Endothelial cell of hepatic sinusoid (primary cell): ENCODE data around the gene ZCCHC24.

Experiments
- in situ Hi-C: cut with HindIII; loops from 2 replicates; pipeline ENCODE4 v1.10.0; 2017; ENCODE audit warnings: low sequenced_read_pairs

ZCCHC24 gene

DNA sequence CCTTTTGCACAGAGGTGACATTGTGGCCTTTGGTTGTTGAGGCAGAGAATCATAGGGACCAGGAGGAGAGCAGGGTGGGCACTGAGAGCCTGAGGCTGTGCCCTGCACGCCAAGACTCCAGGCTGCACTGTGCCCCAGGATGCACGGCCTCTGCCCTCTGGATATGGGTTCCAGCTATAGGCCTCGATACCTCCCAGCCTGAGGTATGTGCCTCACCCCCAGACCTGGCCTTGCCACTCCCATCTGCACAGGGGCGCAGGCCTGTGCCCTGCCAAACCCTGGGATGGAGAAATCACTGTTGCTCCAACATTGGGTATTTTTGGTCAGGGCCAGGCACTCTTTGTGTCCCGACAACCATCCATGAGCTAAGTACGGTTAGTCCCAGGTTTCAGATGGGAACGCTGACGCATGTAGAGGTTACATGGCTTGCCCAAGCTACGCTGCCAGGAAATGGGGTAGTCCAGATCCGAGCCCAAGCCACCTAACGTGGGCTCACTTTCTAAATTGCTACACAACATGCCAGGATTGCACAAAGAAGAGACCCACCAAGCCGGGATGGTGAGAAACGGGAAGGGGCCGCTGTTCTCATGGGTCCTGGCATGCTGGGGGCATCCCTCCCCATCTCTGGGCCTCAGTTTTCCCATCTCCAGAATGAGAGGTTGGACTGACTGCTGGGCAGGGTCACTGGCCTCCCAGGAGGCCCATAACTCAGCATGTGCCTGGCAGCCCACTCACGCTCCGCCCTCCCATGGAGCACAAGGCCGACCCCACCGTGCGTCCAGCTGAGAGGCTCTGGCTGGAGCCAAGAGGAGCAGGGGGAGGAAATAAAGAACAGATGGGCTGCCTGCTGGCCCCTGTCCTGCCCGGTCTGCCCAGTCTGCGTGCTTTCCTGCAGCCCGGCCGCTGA, 44.2 kb downstream of the ZCCHC24 start:
- in situ Hi-C loops = loop anchor here (5.0 kb wide), 1 partner anchor 56 kb away; no protein-coding TSS in a partner anchor

GRCh38 chr10:79400146-79401004, 45.0 kb downstream of the ZCCHC24 start:
- in situ Hi-C loops = loop anchor here (5.0 kb wide), 1 partner anchor 57 kb away; no protein-coding TSS in a partner anchor

DNA sequence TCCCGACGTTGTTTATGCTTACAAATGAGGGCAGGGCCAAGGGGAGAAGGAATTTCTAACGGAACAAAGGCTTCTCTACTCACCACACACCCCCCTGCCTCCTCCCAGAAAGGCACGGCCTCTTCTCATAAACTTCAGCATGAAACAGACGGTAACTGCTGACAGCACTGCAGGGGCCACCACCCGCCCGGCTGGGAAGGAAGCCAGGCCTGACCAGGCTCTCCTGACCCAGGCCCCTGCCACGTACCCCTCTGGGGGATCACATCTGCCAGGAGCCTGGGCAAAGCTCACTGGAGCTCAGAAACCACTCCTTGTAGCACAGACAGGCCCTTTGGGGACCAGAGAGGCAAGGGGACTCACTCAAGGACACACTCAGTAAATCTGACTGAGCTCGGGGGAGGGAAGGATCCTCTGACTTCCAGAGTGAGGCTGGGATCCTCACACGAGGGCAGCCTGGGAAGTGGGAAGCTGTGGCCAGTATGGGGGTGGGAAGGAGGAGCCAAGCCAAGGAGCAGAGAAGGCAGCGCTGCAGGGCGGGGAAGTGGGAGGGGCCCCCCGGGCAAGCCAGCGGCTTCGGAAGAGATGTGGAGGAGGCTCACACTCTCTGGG, 46.1 kb downstream of the ZCCHC24 start:
- in situ Hi-C loops = no loop called here

DNA sequence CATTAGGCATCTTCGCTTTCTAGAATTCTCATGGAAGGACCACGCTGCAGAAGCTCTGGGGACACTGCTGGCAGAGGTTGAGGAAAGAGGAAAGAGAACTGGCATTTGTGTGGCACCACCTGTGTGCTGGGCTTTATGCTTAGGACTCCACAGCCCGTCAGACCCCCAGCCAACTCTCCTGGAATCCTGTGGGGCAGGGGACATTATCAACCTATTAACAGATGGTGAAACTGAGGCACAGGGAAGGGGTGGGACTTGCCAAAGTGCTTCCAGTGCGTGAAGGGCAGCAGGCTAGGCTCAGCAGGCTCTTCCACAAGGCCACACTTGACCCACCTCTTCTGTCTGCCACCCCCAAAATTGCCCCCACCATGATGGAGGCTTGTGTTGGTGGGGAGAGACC, 46.8 kb downstream of the ZCCHC24 start:
- in situ Hi-C loops = no loop called here

- in situ Hi-C loops = no loop called here
Observed at GRCh38 chr10:79397575-79398303, 47.7 kb downstream of the ZCCHC24 start.

DNA sequence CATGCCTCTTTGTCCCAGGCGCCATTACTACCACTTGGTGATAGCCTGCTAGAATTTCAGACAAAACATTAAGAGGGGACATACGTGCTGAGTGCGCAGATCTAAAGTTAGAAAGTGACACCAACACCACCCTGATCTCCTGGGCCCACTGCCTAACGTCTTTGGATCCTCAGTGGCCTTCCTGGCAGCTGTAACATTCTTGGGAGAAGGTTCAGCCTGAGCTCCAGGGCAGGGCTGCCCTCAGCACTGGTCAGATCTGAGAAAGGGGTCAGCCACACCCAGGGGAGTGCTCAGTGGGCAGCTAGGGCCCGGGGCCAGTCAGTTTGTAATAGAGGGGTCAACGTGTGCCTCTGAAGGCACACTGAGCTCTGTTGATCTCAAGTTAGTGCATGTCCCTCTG, 48.4 kb downstream of the ZCCHC24 start:
- in situ Hi-C loops = no loop called here

DNA sequence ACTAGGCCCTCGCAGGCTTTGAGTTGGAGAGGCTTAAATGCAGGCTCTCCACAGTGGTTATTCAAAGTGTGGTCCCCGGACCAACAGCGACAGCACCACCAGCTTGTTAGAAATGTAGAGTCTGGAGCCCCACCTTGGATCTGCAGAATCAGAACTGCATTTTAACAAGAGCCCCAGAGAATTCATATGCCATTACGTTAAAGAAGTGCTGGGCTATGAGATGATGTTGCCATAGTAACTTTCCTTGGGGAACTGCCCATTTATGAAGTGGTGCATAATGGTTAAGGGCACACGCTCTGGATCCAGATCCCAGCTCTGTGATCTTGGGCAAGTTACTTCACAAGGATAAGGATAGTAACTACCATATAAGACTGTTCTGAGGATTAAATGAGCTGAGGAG, 48.9 kb downstream of the ZCCHC24 start:
- in situ Hi-C loops = no loop called here

GRCh38 chr10:79394664-79395063, 50.8 kb downstream of the ZCCHC24 start:
- in situ Hi-C loops = no loop called here

DNA sequence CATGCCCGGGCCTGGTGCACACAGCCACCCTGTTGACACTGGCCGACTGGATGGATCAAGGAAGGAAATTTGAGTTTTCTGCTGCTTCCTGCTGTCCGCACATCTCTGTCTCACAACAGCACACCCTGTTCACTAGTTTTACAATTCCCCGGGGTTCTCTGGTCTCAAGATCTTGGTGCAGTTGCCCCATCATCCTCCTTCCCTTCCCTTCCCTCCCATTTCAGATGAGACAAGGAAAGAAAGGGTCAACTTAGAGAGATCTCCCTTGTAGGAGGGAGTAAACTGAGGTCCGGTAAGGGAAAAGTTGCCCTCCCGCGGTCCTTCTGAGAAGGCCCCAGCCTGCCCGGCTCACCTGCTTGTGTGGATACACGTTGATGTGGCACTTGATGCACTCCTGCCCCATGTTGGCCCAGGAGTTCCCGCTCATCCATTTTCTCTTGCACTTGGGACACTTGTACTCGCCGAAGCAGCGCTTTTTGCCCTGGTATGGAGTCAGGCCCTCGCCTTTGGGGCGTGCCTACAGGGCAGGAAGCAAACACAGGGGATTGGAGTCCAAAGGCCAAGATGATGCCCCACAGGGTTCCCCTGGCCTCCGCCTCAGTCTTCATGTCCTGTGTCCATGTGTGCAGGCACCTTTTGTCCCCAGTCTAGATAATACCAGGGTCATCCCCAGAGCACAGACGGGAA, 51.4 kb downstream of the ZCCHC24 start:
- in situ Hi-C loops = no loop called here

- in situ Hi-C loops = no loop called here
Observed at GRCh38 chr10:79393221-79393923, 52.1 kb downstream of the ZCCHC24 start.

DNA sequence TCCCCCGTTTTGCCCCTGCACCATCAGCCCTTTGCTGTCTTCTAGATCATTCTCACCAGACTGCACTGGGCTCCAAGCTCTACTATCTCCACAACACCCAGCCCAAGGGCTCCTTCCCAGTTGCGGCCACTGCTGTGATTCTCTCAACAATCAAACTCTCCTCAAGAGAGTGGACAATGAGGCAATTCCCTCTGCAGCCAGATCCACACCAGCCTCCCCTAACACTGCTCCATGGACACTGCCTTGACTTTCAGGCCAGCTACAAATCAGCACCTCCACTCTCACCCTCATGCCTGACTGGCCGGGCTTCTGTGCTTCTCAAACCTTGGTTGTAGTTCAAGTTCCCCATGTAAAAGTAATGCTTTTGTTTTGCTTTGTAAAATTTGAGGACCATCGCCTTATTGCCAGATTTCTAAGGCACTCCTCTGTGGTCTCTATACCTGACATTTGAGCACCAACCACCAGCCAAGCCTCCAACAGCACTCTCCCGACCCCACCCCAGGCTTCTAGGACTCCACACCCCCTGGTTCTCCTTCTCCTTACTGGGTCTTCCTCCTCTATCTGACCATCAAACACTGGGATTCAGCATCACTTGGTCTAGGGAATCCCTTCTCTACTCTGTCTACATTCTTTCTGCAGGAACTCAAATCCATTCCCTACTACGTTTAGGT, 52.8 kb downstream of the ZCCHC24 start:
- in situ Hi-C loops = no loop called here

GRCh38 chr10:79392020-79392398, 53.4 kb downstream of the ZCCHC24 start:
- in situ Hi-C loops = no loop called here

DNA sequence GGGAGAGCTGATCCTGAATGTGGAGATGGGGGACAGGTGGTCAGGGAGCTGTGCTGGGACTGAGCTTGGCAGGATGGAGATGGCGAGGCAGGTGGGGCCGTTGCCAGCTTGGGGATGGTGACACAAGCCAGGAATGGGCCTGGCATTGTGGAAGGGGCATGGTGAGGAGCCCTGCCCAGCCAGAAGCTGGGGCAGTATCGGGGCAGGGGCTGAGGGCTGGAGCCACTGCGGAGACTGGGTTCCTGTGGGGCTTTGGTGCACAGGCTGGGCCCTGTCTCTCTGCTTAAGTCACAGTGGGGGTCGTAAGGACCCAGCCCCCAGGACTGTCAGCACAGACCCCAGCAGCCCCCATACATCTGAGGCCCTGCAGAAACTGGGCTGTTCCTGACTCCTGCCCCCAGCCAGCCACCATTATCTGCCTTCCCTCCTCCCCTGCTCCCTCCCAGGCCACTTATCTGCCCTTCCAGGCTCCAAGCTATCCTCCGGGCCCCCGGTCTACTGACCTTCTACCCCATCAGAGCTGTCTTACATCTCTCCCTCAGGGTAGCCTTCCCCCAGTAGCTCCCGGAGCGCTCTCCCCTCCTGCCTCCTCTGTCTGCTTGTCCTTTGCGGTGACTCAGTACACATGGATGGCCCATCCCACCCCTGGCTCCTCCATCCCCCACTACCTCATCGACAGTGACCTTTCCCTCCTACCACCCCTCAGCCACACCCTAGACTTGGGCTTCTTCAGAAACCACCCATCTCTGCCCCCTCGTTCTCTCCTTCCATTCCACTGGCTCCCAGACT, 54.0 kb downstream of the ZCCHC24 start:
- in situ Hi-C loops = no loop called here

GRCh38 chr10:79390551-79391229, 54.7 kb downstream of the ZCCHC24 start:
- in situ Hi-C loops = no loop called here

- in situ Hi-C loops = no loop called here
Observed at GRCh38 chr10:79390057-79390456, 55.4 kb downstream of the ZCCHC24 start.

DNA sequence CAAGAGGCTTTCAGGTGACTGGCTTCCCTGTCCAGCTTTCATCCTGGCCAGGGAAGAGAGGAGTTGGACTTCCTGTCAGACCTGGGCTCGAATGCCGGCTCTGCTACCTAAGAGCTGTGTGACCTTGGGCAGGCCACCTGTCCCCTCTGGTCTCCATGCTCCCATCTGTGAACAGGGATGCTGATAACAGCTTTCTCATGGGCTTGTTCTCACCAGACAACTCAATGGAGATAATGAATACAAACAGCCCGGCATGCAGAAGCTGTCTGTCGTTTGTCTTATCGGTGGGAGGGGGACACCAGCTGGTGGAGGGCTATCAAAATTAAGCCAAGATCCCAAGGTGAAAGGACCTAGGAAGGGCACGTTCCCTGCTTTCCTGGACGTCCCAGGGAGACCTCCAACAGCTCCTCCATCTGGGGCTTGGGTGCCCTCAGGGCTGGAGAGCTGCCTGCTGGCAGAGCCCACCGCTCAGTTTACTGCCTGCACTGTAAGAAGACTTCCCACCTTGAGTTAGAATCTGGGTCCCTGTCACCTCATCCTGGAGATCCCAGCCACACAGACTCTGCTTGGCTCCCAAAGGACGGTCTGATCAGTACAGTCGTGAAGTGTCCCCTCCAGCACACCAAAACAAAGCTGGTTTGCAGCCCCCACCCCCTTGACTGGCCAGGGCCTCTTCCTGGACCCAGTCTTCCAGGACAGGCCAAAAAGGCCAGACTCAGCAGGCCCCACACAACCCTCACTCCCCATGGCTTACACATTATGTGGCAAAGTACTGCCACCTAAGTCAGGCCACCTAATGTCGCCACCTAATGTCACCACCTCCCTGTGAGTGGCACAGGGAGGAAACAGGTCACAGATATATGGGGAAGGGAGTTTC, 57.2 kb downstream of the ZCCHC24 start:
- in situ Hi-C loops = no loop called here
